Psoas muscle (tissue), 8 donors: Measurements from ENCODE around the gene MOGAT2. TPM values are rescaled to one million over a fixed set of nuclear protein-coding genes. Genes with fewer than 3 reads are reported as not detected.
"Not testable (repeated sequence)": the region's sequence is repeated elsewhere in the genome, so short reads cannot be mapped to it uniquely, and the experiment has no call there.

ENCODE experiments used
- ATAC-seq, 4 donors: fragments of 200-7000 bp; cut with Tn5 transposase; one replicate each; pipeline ENCODE4 v1.9.1; 2020; ENCODE audit warnings: moderate library complexity in 3 of 4, mild to moderate bottlenecking in 2 of 4
- DNase-seq, 2 donors: peaks; one replicate each; pipeline ENCODE4 v3.0.0-alpha.2; 2020
- H3K27ac ChIP-seq: fragments of 200-600 bp; one replicate; pipeline ENCODE4 v1.8.0; 2022
- H3K27me3 ChIP-seq, 3 donors: fragments of 200-600 bp in 1 of 3; one replicate each; pipeline versions ENCODE4 v1.6.1 to v1.8.0; 2013 to 2022; ENCODE audit warnings: low read length in 2 of 3, mild to moderate bottlenecking in 2 of 3, moderate library complexity in 1 of 3; ENCODE audit not compliant: insufficient read depth in 3 of 3
- H3K36me3 ChIP-seq, 2 donors: fragments of 200-600 bp in 1 of 2; one replicate each; pipeline versions ENCODE4 v1.6.1 to v1.8.0; 2013 to 2022; ENCODE audit warnings: low read depth in 1 of 2, mild to moderate bottlenecking in 1 of 2, moderate library complexity in 1 of 2; ENCODE audit not compliant: insufficient read depth in 1 of 2
- H3K4me1 ChIP-seq: fragments of 200-600 bp; one replicate; pipeline ENCODE4 v1.8.0; 2022
- H3K4me3 ChIP-seq: fragments of 200-600 bp; one replicate; pipeline ENCODE4 v1.8.0; 2022; ENCODE audit warnings: mild to moderate bottlenecking
- H3K9me3 ChIP-seq: fragments of 200-600 bp; one replicate; pipeline ENCODE4 v1.8.0; 2022
- WGBS, 3 donors: extraction: QIAGEN DNeasy Blood & Tissue Kit; methylation state at CpG; one replicate each; pipeline versions ENCODE4 v1.1.6 to v1.1.7; 2013; 5-methylcytosine and 5-hydroxymethylcytosine counted together
- intact Hi-C, 2 donors: fragments of 100-400 bp; cut with DNase I; formaldehyde crosslinking; loops; one replicate each; pipeline versions ENCODE4 v1.11.0 to v1.14.2; 2022
- polyA plus RNA-seq, 3 donors: library from polyadenylated mRNA; stranded (reverse); fragments of 200-250 nt; gene quantifications; one replicate each; pipeline ENCODE4 v1.2.3, GENCODE V29; 2013
- total RNA-seq, 4 donors: library from RNA; stranded (reverse); fragmentation: NEBNext Ultra II Directional in 2 of 4; extraction: Animal tissue kit (Norgen Biotek cat#: 25700) in 2 of 4; gene quantifications; one replicate each; pipeline versions ENCODE4 v1.2.1 to v1.2.4, GENCODE V29; 2021 to 2023
- TF ChIP-seq, protein P1 (sequence below): fragments of 200-600 bp; IDR thresholded peaks from one replicate; pipeline ENCODE4 v1.8.0; 2022; ENCODE audit warnings: antibody characterized with exemption
- donor health status: healthy with polysubstance abuse.
- donor health status: DM: no; HTN: no; CAD: no; lungs with moderate emphysema.
- donor health status: Bipolar disorder and iron deficiency.
- donor health status: healthy.
- donor health status: DM: yes; HTN: yes; CAD: no.
- donor health status: DM: no; HTN: no; CAD: no.
- donor health status: DM: no; HTN: no; CAD: no.
- donor health status: DM: yes; HTN: yes; CAD: no.

Gene MOGAT2
- total and polyA plus RNA-seq, 7 donors = 0.04 to 0.19 TPM; not detected in 5

DNA sequence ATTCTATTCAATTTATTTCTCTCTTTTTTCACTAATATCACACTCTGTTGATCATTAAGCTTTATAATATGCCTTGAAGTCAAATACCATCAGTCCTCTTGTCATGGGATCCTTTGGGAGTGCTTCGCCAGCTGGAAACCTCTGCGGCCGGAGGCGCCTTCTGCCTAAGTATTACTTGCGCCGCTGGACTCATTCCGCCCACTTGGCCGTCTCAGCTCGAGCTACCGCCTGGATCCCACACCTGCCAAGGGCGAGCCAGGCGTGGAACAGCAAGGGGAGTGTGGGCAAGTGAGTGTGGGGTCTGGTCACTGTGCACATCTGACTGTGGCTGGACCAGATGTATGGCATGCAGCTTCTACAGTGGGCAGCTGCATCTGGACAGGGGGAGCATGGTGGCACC is 39.7 kb upstream of the MOGAT2 start:
- TF ChIP-seq, protein P1, sequence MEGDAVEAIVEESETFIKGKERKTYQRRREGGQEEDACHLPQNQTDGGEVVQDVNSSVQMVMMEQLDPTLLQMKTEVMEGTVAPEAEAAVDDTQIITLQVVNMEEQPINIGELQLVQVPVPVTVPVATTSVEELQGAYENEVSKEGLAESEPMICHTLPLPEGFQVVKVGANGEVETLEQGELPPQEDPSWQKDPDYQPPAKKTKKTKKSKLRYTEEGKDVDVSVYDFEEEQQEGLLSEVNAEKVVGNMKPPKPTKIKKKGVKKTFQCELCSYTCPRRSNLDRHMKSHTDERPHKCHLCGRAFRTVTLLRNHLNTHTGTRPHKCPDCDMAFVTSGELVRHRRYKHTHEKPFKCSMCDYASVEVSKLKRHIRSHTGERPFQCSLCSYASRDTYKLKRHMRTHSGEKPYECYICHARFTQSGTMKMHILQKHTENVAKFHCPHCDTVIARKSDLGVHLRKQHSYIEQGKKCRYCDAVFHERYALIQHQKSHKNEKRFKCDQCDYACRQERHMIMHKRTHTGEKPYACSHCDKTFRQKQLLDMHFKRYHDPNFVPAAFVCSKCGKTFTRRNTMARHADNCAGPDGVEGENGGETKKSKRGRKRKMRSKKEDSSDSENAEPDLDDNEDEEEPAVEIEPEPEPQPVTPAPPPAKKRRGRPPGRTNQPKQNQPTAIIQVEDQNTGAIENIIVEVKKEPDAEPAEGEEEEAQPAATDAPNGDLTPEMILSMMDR = no peak
- H3K27me3 ChIP-seq = peaks cover 0 to 36% (median 3%) of the 10 kb centered on the region in 3 donors
- no peaks in the 10 kb centered on the region for H3K36me3 ChIP-seq
- no peaks in the 10 kb centered on the region for H3K9me3 ChIP-seq
- ATAC-seq (no peak), DNase-seq (no peak)
- H3K4me1 ChIP-seq = no peaks in the 10 kb centered on the region
- no peak overlapping the region for H3K27ac ChIP-seq
- 30 to 46% (median 31%) methylated on average over 12 of the region's 12 CpGs for WGBS, 3 donors
- intact Hi-C loops = no loop called here
- H3K4me3 ChIP-seq = no peak overlapping the region

GRCh38 chr11:75678620-75679259 is 38.9 kb upstream of the MOGAT2 start:
- H3K36me3 ChIP-seq = no peaks in the 10 kb centered on the region
- peaks cover 0 to 39% (median 3%) of the 10 kb centered on the region in 3 donors for H3K27me3 ChIP-seq
- whole genome bisulfite sequencing, 3 donors = 70 to 76% (median 75%) methylated on average over 17 of the region's 17 CpGs
- H3K9me3 ChIP-seq = no peaks in the 10 kb centered on the region
- H3K4me1 ChIP-seq = no peaks in the 10 kb centered on the region
- no peak overlapping the region for H3K27ac ChIP-seq
- ATAC-seq (no peak), DNase-seq (no peak)
- intact Hi-C loops = no loop called here
- no peak overlapping the region for H3K4me3 ChIP-seq
- TF ChIP-seq, protein P1 = no peak

- WGBS, 3 donors = 67 to 83% (median 79%) methylated on average over 11 of the region's 11 CpGs
- no peak overlapping the region for H3K27ac ChIP-seq
- ATAC-seq = no peak
- no peaks in the 10 kb centered on the region for H3K36me3 ChIP-seq
- no peak for DNase-seq
- no peaks in the 10 kb centered on the region for H3K9me3 ChIP-seq
- TF ChIP-seq, protein P1 = no peak
- intact Hi-C loops = no loop called here
- peaks cover 0 to 44% (median 3%) of the 10 kb centered on the region in 3 donors for H3K27me3 ChIP-seq
- no peaks in the 10 kb centered on the region for H3K4me1 ChIP-seq
- H3K4me3 ChIP-seq = no peak overlapping the region
Observed at GRCh38 chr11:75679566-75679965, 38.1 kb upstream of the MOGAT2 start.

DNA sequence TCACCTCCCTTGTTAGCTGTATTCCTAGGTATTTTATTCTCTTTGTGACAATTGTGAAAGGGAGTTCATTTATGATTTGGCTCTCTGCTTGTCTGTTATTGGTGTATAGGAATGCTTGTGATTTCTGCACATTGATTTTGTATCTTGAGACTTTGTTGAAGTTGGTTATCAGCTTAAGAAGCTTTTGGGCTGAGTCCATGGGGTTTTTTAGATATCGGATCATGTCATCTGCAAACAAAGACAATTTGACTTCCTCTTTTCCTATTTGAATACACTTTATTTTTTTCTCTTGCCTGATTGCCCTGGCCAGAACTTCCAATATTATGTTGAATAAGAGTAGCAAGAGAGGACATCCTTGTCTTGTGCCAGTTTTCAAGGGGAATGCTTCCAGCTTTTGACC is 33.8 kb upstream of the MOGAT2 start:
- 84 to 93% (median 90%) methylated on average over 1 of the region's 1 CpG for WGBS, 3 donors
- DNase-seq, H3K4me1 ChIP-seq, H3K27ac ChIP-seq, H3K9me3 ChIP-seq, intact Hi-C loops, H3K36me3 ChIP-seq, H3K4me3 ChIP-seq, ATAC-seq: not testable (repeated sequence)
- peaks cover 0 to 30% (median 3%) of the 10 kb centered on the region in 3 donors for H3K27me3 ChIP-seq

GRCh38 chr11:75689863-75690609 is 27.6 kb upstream of the MOGAT2 start:
- no peaks in the 10 kb centered on the region for H3K36me3 ChIP-seq
- TF ChIP-seq, protein P1 = no peak
- H3K9me3 ChIP-seq = no peaks in the 10 kb centered on the region
- no peak overlapping the region for H3K4me3 ChIP-seq
- DNase-seq = no peak
- intact Hi-C loops = no loop called here
- 79 to 88% (median 81%) methylated on average over 3 of the region's 3 CpGs for WGBS, 3 donors
- no peak for ATAC-seq
- peaks cover 0 to 6% (median 0%) of the 10 kb centered on the region in 3 donors for H3K27me3 ChIP-seq
- no peak overlapping the region for H3K27ac ChIP-seq
- no peaks in the 10 kb centered on the region for H3K4me1 ChIP-seq
